PC-3 (cell line): ENCODE results near the gene DNER. TPM values are rescaled to one million over a fixed set of nuclear protein-coding genes. Genes with fewer than 3 reads are reported as not detected.

ENCODE experiments used
- ATAC-seq: fragments of 200-7000 bp; cut with Tn5 transposase; 2 replicates; pipeline ENCODE4 v1.9.1; 2020; ENCODE audit warnings: mild to moderate bottlenecking, moderate library complexity
- BruUV-seq: library from RNA; stranded (reverse); fragments of 400-500 nt; replicated peaks from 2 replicates; lab custom pipeline; 2021; lab: Mats Ljungman, UMichigan
- CTCF ChIA-PET: fragments of 300-600 bp; sonication (Branson Sonifier 250); formaldehyde crosslinking; loops from one replicate; lab custom pipeline; 2022; ENCODE audit warnings: antibody characterized with exemption; lab: Charles Lee
- POLR2A ChIA-PET: fragments of 300-600 bp; sonication (Branson Sonifier 250); formaldehyde crosslinking; loops from one replicate; lab custom pipeline; 2022; ENCODE audit warnings: antibody characterized with exemption; ENCODE audit not compliant: unreplicated experiment; lab: Charles Lee
- DNase-seq: peaks from one replicate; pipeline ENCODE4 v3.0.0-alpha.2; 2015
- H2AFZ ChIP-seq: fragments of 300-600 bp; sonication (generic); 2 replicates; pipeline ENCODE4 v1.6.0; 2016; ENCODE audit warnings: antibody characterized with exemption, low read length
- H3F3A ChIP-seq: fragments of 300-600 bp; sonication (generic); one replicate; pipeline ENCODE4 v1.6.0; 2017; ENCODE audit warnings: antibody characterized with exemption, low read length, control low read depth, mild to moderate bottlenecking; ENCODE audit not compliant: unreplicated experiment
- H3K27ac ChIP-seq: fragments of 300-600 bp; sonication (generic); 2 replicates; pipeline ENCODE4 v1.5.1; 2016; ENCODE audit warnings: mild to moderate bottlenecking, low read length
- H3K27me3 ChIP-seq: fragments of 300-600 bp; sonication (generic); 2 replicates; pipeline ENCODE4 v1.6.1; 2016; ENCODE audit warnings: low read length, mixed read lengths
- H3K36me3 ChIP-seq: fragments of 300-600 bp; sonication (generic); 2 replicates; pipeline ENCODE4 v1.6.1; 2016; ENCODE audit warnings: low read depth, mixed run types, low read length, mixed read lengths
- H3K4me1 ChIP-seq: fragments of 300-600 bp; sonication (generic); 2 replicates; pipeline ENCODE4 v1.5.1; 2016; ENCODE audit warnings: low read length; ENCODE audit not compliant: insufficient read depth
- H3K4me2 ChIP-seq: fragments of 300-600 bp; sonication (generic); 2 replicates; pipeline ENCODE4 v1.6.0; 2016; ENCODE audit warnings: low read length
- H3K4me3 ChIP-seq: fragments of 300-600 bp; sonication (generic); 2 replicates; pipeline ENCODE4 v1.5.1; 2016; ENCODE audit warnings: mild to moderate bottlenecking, low read length, mixed read lengths
- H3K79me2 ChIP-seq: fragments of 300-600 bp; sonication (generic); 2 replicates; pipeline ENCODE4 v1.6.1; 2017; ENCODE audit warnings: low read length, mixed read lengths
- H3K9ac ChIP-seq: fragments of 300-600 bp; sonication (generic); 2 replicates; pipeline ENCODE4 v1.6.0; 2016; ENCODE audit warnings: mild to moderate bottlenecking, low read length
- H3K9me2 ChIP-seq: fragments of 300-600 bp; sonication (generic); replicated peaks from 2 replicates; pipeline ENCODE4 v1.6.1; 2016; ENCODE audit warnings: mixed run types, low read length, mixed read lengths
- H3K9me3 ChIP-seq: fragments of 300-600 bp; sonication (generic); 2 replicates; pipeline ENCODE4 v1.6.1; 2016; ENCODE audit warnings: low read length, mixed read lengths
- H4K20me1 ChIP-seq: fragments of 300-600 bp; sonication (generic); 2 replicates; pipeline ENCODE4 v1.6.1; 2016; ENCODE audit warnings: low read length, mixed read lengths
- EZH2 ChIP-seq: fragments of 300-600 bp; sonication (generic); IDR thresholded peaks from one replicate; pipeline ENCODE4 v1.6.1; 2017; ENCODE audit warnings: antibody characterized with exemption, mild to moderate bottlenecking, low read length; ENCODE audit not compliant: unreplicated experiment
- EZH2phosphoT487 ChIP-seq: fragments of 300-600 bp; sonication (generic); IDR thresholded peaks from 2 replicates; pipeline ENCODE4 v1.6.1; 2018; ENCODE audit warnings: mild to moderate bottlenecking, antibody characterized with exemption, low read length, borderline replicate concordance
- intact Hi-C: fragments of 100-400 bp; cut with micrococcal nuclease; formaldehyde crosslinking; loops from 2 replicates; pipeline ENCODE4 v1.9.0; 2023
- total RNA-seq: library from RNA; depleted of rRNA; stranded (reverse); fragments of >200 nt; gene quantifications from 2 replicates; pipeline ENCODE4 v1.2.3, GENCODE V29; 2014
- TF ChIP-seq, protein P1 (sequence below): fragments of 300-600 bp; sonication (generic); conservative IDR thresholded peaks from 2 replicates; pipeline ENCODE4 v1.5.1; 2017; ENCODE audit warnings: antibody characterized with exemption, low read depth, mild to moderate bottlenecking, low read length

DNER gene
- total RNA-seq, 1 experiment from 2014 or later = 1.1 TPM

DNA sequence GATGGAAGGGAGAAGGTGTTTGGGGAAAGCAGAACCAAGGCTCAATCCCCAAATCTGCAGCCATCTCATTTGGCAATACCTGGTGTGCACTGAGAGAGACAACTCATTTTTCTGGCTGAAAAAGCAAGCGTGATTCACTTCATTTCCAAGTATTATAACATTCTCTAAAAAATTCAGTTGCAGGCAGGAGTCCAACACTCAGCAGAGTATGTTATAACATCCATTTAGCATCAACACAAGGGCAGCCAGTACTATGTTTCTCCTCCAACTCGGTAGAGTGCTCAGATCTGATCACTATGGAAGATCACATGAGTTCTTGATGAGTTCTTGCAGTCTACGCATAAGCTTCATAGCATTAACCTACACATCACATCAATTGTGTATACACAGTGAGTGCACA is 343.8 kb downstream of the DNER start:
- no TSS peak for BruUV-seq
- TF ChIP-seq, protein P1, sequence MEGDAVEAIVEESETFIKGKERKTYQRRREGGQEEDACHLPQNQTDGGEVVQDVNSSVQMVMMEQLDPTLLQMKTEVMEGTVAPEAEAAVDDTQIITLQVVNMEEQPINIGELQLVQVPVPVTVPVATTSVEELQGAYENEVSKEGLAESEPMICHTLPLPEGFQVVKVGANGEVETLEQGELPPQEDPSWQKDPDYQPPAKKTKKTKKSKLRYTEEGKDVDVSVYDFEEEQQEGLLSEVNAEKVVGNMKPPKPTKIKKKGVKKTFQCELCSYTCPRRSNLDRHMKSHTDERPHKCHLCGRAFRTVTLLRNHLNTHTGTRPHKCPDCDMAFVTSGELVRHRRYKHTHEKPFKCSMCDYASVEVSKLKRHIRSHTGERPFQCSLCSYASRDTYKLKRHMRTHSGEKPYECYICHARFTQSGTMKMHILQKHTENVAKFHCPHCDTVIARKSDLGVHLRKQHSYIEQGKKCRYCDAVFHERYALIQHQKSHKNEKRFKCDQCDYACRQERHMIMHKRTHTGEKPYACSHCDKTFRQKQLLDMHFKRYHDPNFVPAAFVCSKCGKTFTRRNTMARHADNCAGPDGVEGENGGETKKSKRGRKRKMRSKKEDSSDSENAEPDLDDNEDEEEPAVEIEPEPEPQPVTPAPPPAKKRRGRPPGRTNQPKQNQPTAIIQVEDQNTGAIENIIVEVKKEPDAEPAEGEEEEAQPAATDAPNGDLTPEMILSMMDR = no peak
- no peak for TF ChIP-seq EZH2phosphoT487
- TF ChIP-seq EZH2 = no peak
- ATAC-seq (no peak), DNase-seq (no peak)
- Histone ChIP-seq H4K20me1 (no peaks in the 10 kb centered on the region), H3F3A (no peaks in the 10 kb centered on the region), H3K79me2 (no peaks in the 10 kb centered on the region), H3K27ac (no peak overlapping the region), H3K27me3 (no peaks in the 10 kb centered on the region), H2AFZ (no peak overlapping the region), H3K9ac (no peak overlapping the region), H3K9me2 (no peaks in the 10 kb centered on the region), H3K36me3 (no peaks in the 10 kb centered on the region), H3K4me1 (no peaks in the 10 kb centered on the region), H3K4me3 (no peak overlapping the region), H3K9me3 (peaks cover 6% of the 10 kb centered on the region; the same call in 1 of the 2 replicates), H3K4me2 (no peak overlapping the region)
- intact Hi-C loops = no loop called here
- POLR2A ChIA-PET = no interaction called here
- CTCF ChIA-PET = no interaction called here

DNA sequence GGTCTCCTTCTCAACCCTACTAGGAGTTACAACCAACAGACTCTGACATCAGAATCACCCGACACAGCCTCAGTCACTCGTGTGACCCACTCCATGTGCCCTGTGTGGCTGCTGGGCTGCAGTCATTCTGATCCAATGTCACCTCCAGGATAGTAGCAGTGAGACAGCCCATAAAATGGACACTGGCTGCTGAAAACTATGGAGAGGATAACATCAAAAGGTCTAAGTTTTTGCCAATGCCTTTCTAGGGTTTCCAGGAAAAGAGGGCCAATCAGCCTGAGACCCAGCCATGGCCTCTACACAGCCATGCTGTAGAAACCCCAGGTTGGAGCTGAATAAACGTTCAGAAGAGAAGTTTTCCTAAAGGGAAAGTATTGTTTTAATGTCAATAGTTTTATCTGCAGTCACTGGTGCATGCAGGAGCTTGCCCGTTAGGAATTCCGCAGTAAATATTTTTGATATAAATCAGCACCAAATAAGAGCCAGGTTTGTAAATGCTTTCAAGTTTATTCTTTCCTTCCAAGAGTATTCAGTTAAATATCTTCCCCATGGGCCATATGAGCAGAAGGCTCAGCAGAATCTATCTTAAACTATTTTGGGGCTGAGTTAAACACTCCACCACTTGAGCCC is 351.1 kb downstream of the DNER start:
- Histone ChIP-seq H2AFZ (peak overlapping the region; percentile 46), H3K4me2 (peak overlapping the region; percentile 51), H3F3A (no peaks in the 10 kb centered on the region), H3K27me3 (no peaks in the 10 kb centered on the region), H3K79me2 (no peaks in the 10 kb centered on the region), H3K4me1 (peaks cover 11% of the 10 kb centered on the region), H4K20me1 (no peaks in the 10 kb centered on the region), H3K9me2 (no peaks in the 10 kb centered on the region), H3K9ac (no peak overlapping the region), H3K9me3 (no peaks in the 10 kb centered on the region), H3K36me3 (no peaks in the 10 kb centered on the region), H3K4me3 (no peak overlapping the region), H3K27ac (0 out of 2 replicates have a peak overlapping the region, but pooled peaks have one; percentile 23)
- DNase-seq = peak; percentile 40
- ATAC-seq = peak; percentile 86
- POLR2A ChIA-PET = no interaction called here
- TF ChIP-seq, protein P1 = no peak
- TF ChIP-seq EZH2phosphoT487 = no peak
- TF ChIP-seq EZH2 = no peak
- intact Hi-C loops = loop anchor here (1.0 kb wide), 1 partner anchor 45 kb away; no protein-coding TSS in a partner anchor
- no TSS peak for BruUV-seq
- CTCF ChIA-PET = interaction anchor here (1.4 kb wide), 1 partner anchor 223 kb away, joined by 3 read pairs; no protein-coding TSS in a partner anchor

GRCh38 chr2:229350883-229351282 is 363.5 kb downstream of the DNER start:
- H3K9me3 ChIP-seq = no peaks in the 10 kb centered on the region
- no peaks in the 10 kb centered on the region for H3K9me2 ChIP-seq
- H3K9ac ChIP-seq = no peak overlapping the region
- H3K27me3 ChIP-seq = no peaks in the 10 kb centered on the region
- no peaks in the 10 kb centered on the region for H3K79me2 ChIP-seq
- ATAC-seq (no peak), DNase-seq (no peak)
- H3K27ac ChIP-seq = no peak overlapping the region
- H3K36me3 ChIP-seq = no peaks in the 10 kb centered on the region
- TF ChIP-seq, protein P1 = no peak
- no peak for TF ChIP-seq EZH2
- no TSS peak for BruUV-seq
- ChIA-PET CTCF (no interaction called here), POLR2A (no interaction called here)
- intact Hi-C loops = no loop called here
- peaks cover 10% of the 10 kb centered on the region; the same call in 1 of the 2 replicates for H3K4me1 ChIP-seq
- H3K4me3 ChIP-seq = no peak overlapping the region
- no peaks in the 10 kb centered on the region for H3F3A ChIP-seq
- no peak overlapping the region for H2AFZ ChIP-seq
- H3K4me2 ChIP-seq = no peak overlapping the region
- no peaks in the 10 kb centered on the region for H4K20me1 ChIP-seq
